Measurements from ENCODE around the gene PET100.
A peak's percentile ranks its signal among the peaks of the same experiment; 100 is the strongest.

PET100 gene, protein sequence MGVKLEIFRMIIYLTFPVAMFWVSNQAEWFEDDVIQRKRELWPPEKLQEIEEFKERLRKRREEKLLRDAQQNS

DNA sequence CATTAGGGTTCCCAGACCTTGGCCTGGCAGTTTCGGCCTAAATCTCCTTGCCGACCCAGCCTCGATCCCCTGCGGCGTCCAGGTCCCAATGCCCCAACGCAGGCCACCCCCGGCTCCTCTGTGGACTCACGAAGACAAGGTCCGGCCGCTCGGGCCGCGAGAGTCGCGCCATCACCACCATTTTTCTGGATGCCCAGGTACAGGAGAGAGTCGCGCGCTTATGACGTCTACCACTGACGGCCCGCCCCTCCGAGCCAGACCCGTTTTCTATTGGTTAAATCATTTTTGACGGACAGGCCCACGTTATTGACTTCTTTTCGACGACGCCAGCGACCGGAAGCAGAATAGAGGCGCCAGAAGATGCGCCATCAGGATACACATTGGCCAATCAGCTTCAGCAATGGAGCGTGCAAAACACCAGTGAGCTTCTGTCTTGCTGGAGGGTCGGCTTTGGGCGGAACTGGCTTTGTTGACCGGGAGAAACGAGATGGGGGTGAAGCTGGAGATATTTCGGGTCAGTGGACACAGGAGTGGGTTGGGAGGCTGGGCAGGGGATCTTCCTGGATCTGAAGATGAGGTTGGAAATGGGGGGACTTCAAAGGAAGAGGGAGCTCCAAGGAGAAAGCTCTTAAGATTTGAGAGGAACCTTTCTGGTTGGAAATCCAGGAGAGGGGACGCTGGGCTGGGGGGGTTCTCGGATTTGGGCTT is at the start of gene PET100, which contains the start of gene XAB2:
Gene PET100 (plus strand): TSS at position 447 of the 708 bp plus-strand sequence. CDS start 41 bp downstream, at position 488.
Gene XAB2 (minus strand): TSS at position 199 of the 708 bp plus-strand sequence. CDS start 18 bp downstream, at position 181.
- Histone ChIP-seq H3K9ac (ENCODE audit: low read length) (peak within 1 kb of the TSS; percentile 97), H3K4me3 (ENCODE audit: low read length) (peak within 1 kb of the TSS; percentile 97), H3K9me3 (ENCODE audit: control insufficient read depth, low read length) (no peaks in the 10 kb centered on the region), H3K36me3 (ENCODE audit: control insufficient read depth, insufficient read depth, low read length) (no peaks in the 10 kb centered on the region), H3K27me3 (ENCODE audit: control insufficient read depth, insufficient read depth, low read length) (no peaks in the 10 kb centered on the region), H3K4me1 (ENCODE audit: control insufficient read depth, insufficient read depth, low read length) (peaks cover 21% of the 10 kb centered on the region)

DNA sequence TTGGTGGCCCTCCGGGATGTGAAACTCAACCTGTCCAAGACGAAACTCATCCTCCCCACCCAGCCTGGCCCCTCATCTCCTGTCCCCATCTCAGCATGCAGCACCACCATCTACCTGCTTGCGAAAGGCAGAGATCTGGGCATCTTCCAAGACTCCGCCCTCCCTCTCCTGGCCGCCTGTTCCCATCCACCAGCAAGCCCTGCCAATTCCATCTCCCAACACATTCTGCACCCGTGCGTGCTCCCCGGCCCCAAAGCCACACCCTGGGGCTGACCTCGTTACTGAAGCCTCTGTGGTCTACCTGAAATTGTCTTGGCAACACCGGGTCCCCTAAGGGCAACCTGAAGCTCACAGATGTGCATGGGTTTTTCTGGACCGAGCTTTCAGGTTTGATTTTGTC is 47.1 kb upstream of the PET100 start:
- Histone ChIP-seq H3K27me3 (ENCODE audit: control insufficient read depth, insufficient read depth, low read length) (no peaks in the 10 kb centered on the region), H3K4me1 (ENCODE audit: control insufficient read depth, insufficient read depth, low read length) (no peaks in the 10 kb centered on the region), H3K4me3 (ENCODE audit: low read length) (no peak overlapping the region)

DNA sequence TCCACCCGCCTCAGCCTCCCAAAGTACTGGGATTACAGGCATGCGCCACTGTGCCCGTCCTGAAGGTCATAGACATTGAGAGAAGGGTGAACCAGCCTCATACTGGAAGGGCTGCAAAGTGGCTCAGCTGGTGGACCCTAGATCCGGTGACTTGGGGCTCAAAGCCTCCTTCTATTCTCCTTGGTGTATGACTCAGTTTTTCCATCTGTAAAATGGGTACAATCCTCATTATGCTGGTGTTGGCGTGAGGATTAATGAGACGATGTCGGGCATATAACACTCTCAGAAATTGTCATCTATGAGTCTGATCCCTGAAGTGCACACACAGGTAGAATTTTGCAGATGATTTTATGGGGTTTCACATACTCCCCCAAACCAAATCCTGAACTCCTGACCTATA is 39.8 kb upstream of the PET100 start:
- H3K9me3 ChIP-seq (ENCODE audit: control insufficient read depth, low read length) = no peaks in the 10 kb centered on the region

More for the DNA sequence above, 47.1 kb upstream of the PET100 start:
- H3K9me3 ChIP-seq (ENCODE audit: control insufficient read depth, low read length) = no peaks in the 10 kb centered on the region
- H3K36me3 ChIP-seq (ENCODE audit: control insufficient read depth, insufficient read depth, low read length) = no peaks in the 10 kb centered on the region
- no peak overlapping the region for H3K9ac ChIP-seq (ENCODE audit: low read length)

DNA sequence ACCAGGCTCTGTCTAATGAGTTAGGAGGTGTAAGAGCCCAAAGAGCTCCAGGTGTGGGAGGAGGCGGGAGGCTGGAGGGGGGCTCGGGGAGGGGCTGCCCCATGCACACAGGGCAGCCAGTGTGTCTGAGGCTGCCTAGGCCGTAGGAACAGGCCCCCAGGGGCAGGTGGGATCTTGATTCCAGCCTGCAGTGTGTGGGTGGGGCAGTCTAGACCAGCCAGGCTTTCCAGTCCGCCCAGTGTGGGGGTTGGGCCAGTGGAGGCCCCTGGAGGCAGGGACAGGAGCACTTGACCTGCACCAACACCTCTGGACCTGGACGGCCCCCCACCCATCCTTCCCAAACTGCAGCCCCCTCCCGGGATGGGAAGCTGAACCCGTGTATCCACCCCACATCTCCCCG is 39.3 kb upstream of the PET100 start:
- no peak overlapping the region for H3K9ac ChIP-seq (ENCODE audit: low read length)
- H3K4me1 ChIP-seq (ENCODE audit: control insufficient read depth, insufficient read depth, low read length) = peaks cover 10% of the 10 kb centered on the region
- H3K36me3 ChIP-seq (ENCODE audit: control insufficient read depth, insufficient read depth, low read length) = no peaks in the 10 kb centered on the region
- no peaks in the 10 kb centered on the region for H3K9me3 ChIP-seq (ENCODE audit: control insufficient read depth, low read length)
- H3K27me3 ChIP-seq (ENCODE audit: control insufficient read depth, insufficient read depth, low read length) = no peaks in the 10 kb centered on the region
- H3K4me3 ChIP-seq (ENCODE audit: low read length) = no peak overlapping the region

More for the DNA sequence above, 39.8 kb upstream of the PET100 start:
- Histone ChIP-seq H3K27me3 (ENCODE audit: control insufficient read depth, insufficient read depth, low read length) (no peaks in the 10 kb centered on the region), H3K9ac (ENCODE audit: low read length) (no peak overlapping the region), H3K4me3 (ENCODE audit: low read length) (no peak overlapping the region), H3K4me1 (ENCODE audit: control insufficient read depth, insufficient read depth, low read length) (peaks cover 10% of the 10 kb centered on the region), H3K36me3 (ENCODE audit: control insufficient read depth, insufficient read depth, low read length) (no peaks in the 10 kb centered on the region)

DNA sequence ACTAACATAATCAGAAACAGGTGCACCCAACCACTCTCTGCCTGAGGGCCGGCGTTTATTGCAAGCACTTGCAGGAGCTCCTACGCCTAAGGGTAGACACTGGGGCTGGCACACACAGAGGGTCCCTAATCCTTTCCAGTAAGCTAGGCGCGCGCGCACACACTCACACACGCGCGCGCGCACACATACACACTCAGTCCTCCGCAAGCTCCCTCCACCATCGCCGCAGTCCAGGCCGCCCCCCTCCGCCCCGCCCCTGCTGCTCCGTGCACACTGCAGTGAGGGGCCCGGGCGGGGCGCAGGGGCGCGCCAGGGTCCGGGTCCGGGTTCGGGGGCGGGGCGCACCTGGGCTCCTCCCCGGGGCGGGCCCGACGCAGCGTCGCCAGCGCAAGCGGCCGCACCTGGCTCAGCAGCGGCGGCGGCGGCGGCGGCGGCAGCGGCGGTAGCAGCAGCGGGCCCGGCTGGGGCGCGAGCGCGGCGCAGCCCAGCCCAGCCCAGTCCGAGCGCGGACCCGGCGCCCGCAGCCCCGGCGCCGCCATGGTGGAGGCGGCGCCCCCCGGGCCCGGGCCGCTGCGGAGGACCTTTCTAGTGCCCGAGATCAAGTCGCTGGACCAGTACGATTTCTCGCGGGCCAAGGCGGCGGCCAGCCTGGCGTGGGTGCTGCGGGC is 34.0 kb upstream of the PET100 start, which contains the start of gene CAMSAP3:
Gene CAMSAP3 (plus strand): TSS at position 398 of the 668 bp plus-strand sequence. CDS start 140 bp downstream, at position 538.
- H3K27me3 ChIP-seq (ENCODE audit: control insufficient read depth, insufficient read depth, low read length) = peaks cover 10% of the 10 kb centered on the region
- H3K9ac ChIP-seq (ENCODE audit: low read length) = peak within 1 kb of the TSS; percentile 71

DNA sequence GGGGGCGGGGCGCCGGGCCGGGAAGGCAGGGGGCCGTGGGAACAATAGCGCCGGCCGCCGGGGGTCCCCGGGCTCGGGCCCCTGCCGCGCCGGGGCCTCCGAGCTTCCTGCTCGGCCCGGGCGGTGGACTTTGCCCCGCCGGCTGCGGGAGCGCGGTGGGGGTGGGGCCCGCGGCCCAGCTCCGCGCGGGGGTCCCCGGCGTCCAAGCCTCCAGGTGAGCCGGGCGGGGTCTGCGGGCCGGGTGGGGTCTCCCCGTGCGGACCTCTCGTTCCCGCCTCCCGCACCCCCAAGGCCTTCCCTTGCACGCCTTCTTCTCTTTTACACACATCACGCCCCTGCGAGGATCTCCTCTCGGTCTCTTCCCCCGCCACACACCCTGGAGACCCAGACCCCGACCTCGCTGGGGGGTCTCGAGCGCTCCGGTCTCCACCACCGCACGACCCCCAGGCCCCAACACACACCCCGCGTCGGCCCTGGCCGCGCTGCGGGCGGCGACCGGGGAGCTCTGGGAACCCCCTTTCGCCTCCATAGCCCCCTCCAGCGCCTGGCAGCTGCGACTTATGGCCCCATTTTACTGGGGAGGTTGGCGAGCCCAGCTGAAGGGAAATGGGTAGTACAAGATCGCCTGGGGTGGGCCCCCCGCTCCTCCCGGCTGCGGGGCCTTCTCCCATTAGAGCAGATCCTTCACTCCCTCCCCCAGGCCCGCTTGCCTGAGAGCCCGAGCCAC is 33.2 kb upstream of the PET100 start:
- Histone ChIP-seq H3K9me3 (ENCODE audit: control insufficient read depth, low read length) (no peaks in the 10 kb centered on the region), H3K36me3 (ENCODE audit: control insufficient read depth, insufficient read depth, low read length) (no peaks in the 10 kb centered on the region), H3K4me1 (ENCODE audit: control insufficient read depth, insufficient read depth, low read length) (peaks cover 19% of the 10 kb centered on the region), H3K27me3 (ENCODE audit: control insufficient read depth, insufficient read depth, low read length) (peaks cover 10% of the 10 kb centered on the region), H3K9ac (ENCODE audit: low read length) (peak overlapping the region; percentile 71), H3K4me3 (ENCODE audit: low read length) (peak overlapping the region; percentile 32)

More for the DNA sequence above, 34.0 kb upstream of the PET100 start, which contains the start of gene CAMSAP3:
- H3K36me3 ChIP-seq (ENCODE audit: control insufficient read depth, insufficient read depth, low read length) = no peaks in the 10 kb centered on the region
- H3K4me3 ChIP-seq (ENCODE audit: low read length) = peak within 1 kb of the TSS; percentile 32
- peaks cover 22% of the 10 kb centered on the region for H3K4me1 ChIP-seq (ENCODE audit: control insufficient read depth, insufficient read depth, low read length)
- no peaks in the 10 kb centered on the region for H3K9me3 ChIP-seq (ENCODE audit: control insufficient read depth, low read length)

DNA sequence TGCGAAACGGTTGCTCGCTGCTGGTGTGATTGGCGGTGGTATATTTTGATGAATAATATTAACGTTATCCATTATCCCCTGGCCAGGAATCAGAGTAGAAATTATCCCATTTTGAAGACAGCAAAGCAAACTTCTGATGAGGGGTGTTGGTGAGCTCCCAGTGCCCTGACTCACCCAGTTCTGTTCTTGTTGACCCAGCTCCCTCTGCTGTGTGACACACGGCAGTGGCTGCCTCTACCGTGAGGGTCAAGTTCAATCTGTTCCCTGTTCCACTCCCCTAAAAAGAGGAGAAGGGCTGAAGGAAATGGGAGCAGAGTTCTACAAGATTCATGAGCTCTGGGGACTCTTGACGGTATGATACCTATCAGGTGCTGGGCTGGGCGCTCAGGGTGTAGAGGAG is 31.9 kb upstream of the PET100 start:
- H3K4me3 ChIP-seq (ENCODE audit: low read length) = no peak overlapping the region
- H3K9me3 ChIP-seq (ENCODE audit: control insufficient read depth, low read length) = no peaks in the 10 kb centered on the region
- no peak overlapping the region for H3K9ac ChIP-seq (ENCODE audit: low read length)
- peaks cover 28% of the 10 kb centered on the region for H3K4me1 ChIP-seq (ENCODE audit: control insufficient read depth, insufficient read depth, low read length)
- no peaks in the 10 kb centered on the region for H3K36me3 ChIP-seq (ENCODE audit: control insufficient read depth, insufficient read depth, low read length)
- H3K27me3 ChIP-seq (ENCODE audit: control insufficient read depth, insufficient read depth, low read length) = peaks cover 10% of the 10 kb centered on the region

DNA sequence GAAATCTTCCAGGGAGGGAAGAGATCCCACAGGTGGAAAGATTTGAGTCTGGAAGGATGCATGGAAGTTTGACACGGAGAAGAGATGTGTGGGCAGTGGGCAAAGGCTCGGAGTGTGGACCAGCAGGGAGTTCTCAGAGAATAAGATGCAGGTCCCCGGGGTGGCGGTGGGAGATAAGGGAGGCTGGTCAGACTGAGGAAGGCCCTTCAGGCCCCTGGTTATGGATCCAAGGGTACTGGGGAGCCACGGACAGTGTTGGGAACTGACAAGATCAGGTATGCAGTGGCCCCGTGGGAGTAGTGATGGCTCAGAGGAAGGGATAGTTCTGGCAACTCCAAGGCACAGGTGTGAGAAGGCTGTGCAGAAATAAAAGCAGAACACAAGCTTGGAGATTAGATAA is 31.4 kb upstream of the PET100 start:
- H3K4me3 ChIP-seq (ENCODE audit: low read length) = no peak overlapping the region
- H3K27me3 ChIP-seq (ENCODE audit: control insufficient read depth, insufficient read depth, low read length) = peaks cover 10% of the 10 kb centered on the region
- H3K9me3 ChIP-seq (ENCODE audit: control insufficient read depth, low read length) = no peaks in the 10 kb centered on the region
- no peaks in the 10 kb centered on the region for H3K36me3 ChIP-seq (ENCODE audit: control insufficient read depth, insufficient read depth, low read length)
- peaks cover 32% of the 10 kb centered on the region for H3K4me1 ChIP-seq (ENCODE audit: control insufficient read depth, insufficient read depth, low read length)
- H3K9ac ChIP-seq (ENCODE audit: low read length) = no peak overlapping the region

DNA sequence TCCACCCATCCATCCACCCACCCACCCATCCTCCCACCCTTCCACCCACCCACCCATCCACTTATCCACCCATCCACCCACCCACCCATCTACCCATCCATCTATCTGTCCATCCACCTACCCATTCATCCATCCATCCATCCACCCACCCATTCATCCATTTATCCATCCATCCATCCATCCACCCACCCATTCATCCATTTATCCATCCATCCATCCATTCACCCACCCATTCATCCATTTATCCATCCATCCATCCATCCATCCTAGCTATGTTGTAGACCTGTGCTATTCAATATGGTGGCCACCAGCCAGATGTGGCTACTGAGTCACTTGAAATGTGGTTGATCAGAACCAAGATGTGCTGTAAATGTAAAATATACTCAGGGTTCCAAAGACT is 28.9 kb upstream of the PET100 start:
- Histone ChIP-seq H3K36me3 (ENCODE audit: control insufficient read depth, insufficient read depth, low read length) (no peaks in the 10 kb centered on the region), H3K4me3 (ENCODE audit: low read length) (no peak overlapping the region), H3K9me3 (ENCODE audit: control insufficient read depth, low read length) (no peaks in the 10 kb centered on the region), H3K27me3 (ENCODE audit: control insufficient read depth, insufficient read depth, low read length) (peaks cover 10% of the 10 kb centered on the region), H3K9ac (ENCODE audit: low read length) (no peak overlapping the region), H3K4me1 (ENCODE audit: control insufficient read depth, insufficient read depth, low read length) (peaks cover 47% of the 10 kb centered on the region)

DNA sequence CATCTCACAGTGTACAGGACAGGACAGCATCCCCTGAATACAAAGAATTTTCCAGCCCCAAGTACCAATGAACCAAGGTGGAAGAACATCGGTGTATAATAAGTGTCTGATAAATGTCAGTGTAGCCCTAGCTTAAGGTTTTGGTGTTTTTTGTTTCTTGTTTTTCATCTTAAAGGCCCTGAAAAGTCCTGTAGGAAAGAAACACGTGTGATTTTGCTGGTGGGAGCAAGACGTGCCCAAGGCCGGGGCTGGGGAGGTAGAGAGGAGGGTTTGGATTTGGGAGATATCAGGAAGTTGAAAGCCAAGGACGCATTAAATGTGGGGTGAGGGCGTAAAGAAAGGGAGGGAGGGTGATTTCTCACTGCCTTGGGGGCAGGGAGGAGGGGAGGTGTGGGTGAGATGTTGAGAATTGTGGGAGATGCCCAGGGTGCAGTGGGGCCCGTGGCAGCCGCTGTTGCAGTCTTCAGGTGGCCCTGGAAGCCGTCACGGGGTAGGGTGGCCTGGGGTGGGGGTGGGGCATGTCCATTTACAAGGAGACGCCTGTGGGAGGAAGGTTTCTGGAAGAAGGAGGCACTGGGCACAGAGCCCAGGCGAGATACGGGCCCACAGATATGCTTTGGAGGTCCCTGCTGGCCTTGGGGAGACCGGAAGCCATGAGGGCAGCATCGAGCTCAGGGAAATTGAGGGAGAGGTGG is 27.2 kb upstream of the PET100 start:
- H3K27me3 ChIP-seq (ENCODE audit: control insufficient read depth, insufficient read depth, low read length) = no peaks in the 10 kb centered on the region

DNA sequence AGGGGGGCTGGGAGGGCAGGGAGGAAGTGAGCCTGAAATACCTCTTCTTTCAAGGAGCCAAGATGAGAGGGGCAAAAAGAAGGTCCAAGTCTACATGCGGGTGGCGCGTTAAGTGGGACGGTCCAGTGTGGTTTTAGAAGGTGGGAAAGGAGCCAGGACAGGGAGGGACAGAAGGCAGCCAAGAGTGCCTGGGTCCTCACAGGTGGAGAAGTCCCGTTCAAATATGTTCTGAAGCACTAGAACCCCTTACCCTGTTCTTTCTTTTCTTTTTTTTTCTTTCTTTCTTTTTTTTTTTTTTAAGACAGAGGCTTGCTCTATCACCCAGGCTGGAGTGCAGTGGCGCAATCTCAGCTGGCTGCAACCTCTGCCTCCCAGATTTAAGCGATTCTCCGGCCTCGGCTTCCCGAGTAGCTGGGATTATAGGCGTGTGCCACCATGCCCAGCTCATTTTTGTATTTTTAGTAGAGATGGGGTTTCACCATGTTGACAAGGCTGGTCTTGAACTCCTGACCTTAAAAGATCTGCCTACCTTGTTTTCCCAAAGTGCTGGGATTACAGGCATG is 26.6 kb upstream of the PET100 start:
- Histone ChIP-seq H3K27me3 (ENCODE audit: control insufficient read depth, insufficient read depth, low read length) (no peaks in the 10 kb centered on the region), H3K9me3 (ENCODE audit: control insufficient read depth, low read length) (no peaks in the 10 kb centered on the region), H3K4me3 (ENCODE audit: low read length) (no peak overlapping the region), H3K36me3 (ENCODE audit: control insufficient read depth, insufficient read depth, low read length) (no peaks in the 10 kb centered on the region), H3K9ac (ENCODE audit: low read length) (no peak overlapping the region), H3K4me1 (ENCODE audit: control insufficient read depth, insufficient read depth, low read length) (peaks cover 34% of the 10 kb centered on the region)

More for the DNA sequence above, 27.2 kb upstream of the PET100 start:
- Histone ChIP-seq H3K9me3 (ENCODE audit: control insufficient read depth, low read length) (no peaks in the 10 kb centered on the region), H3K4me1 (ENCODE audit: control insufficient read depth, insufficient read depth, low read length) (peaks cover 40% of the 10 kb centered on the region), H3K9ac (ENCODE audit: low read length) (peak overlapping the region; percentile 39), H3K36me3 (ENCODE audit: control insufficient read depth, insufficient read depth, low read length) (no peaks in the 10 kb centered on the region), H3K4me3 (ENCODE audit: low read length) (no peak overlapping the region)

Measured in mucosa of stomach (tissue), 1 donor.